Mesendoderm (in vitro differentiated cells): Measurements from ENCODE around the gene LRRC75A.
"Not testable (repeated sequence)": the region's sequence is repeated elsewhere in the genome, so short reads cannot be mapped to it uniquely, and the experiment has no call there.

Source experiments
- DNase-seq: peaks from one replicate; pipeline ENCODE4 v3.0.0; 2013
- H2AK5ac ChIP-seq: 2 replicates; pipeline ENCODE4 v1.6.1; 2013; ENCODE audit warnings: low read length, inconsistent platforms
- H2BK120ac ChIP-seq: 2 replicates; pipeline ENCODE4 v1.6.1; 2013; ENCODE audit warnings: low read depth, mild to moderate bottlenecking, low read length, moderate library complexity, mixed read lengths
- H2BK15ac ChIP-seq: replicated peaks from 2 replicates; pipeline ENCODE4 v1.6.1; 2013; ENCODE audit warnings: low read depth, mild to moderate bottlenecking, moderate library complexity
- H2BK5ac ChIP-seq: 2 replicates; pipeline ENCODE4 v1.6.1; 2013; ENCODE audit warnings: low read length, inconsistent platforms
- H3K18ac ChIP-seq: 2 replicates; pipeline ENCODE4 v1.6.1; 2013; ENCODE audit warnings: mild to moderate bottlenecking, low read length, mixed read lengths
- H3K23ac ChIP-seq: one replicate; pipeline ENCODE4 v1.6.1; 2013; ENCODE audit warnings: low read length
- H3K27ac ChIP-seq: 2 replicates; pipeline ENCODE4 v1.5.1; 2013; ENCODE audit warnings: low read depth, mild to moderate bottlenecking, inconsistent platforms, low read length, moderate library complexity
- H3K27me3 ChIP-seq: 2 replicates; pipeline ENCODE4 v1.6.1; 2013; ENCODE audit warnings: low read length, control low read depth, mild to moderate bottlenecking, inconsistent platforms; ENCODE audit not compliant: insufficient read depth, poor library complexity
- H3K36me3 ChIP-seq: 2 replicates; pipeline ENCODE4 v1.6.1; 2013; ENCODE audit warnings: low read length, inconsistent platforms; ENCODE audit not compliant: control insufficient read depth, insufficient read depth
- H3K4ac ChIP-seq: one replicate; pipeline ENCODE4 v1.6.1; 2013; ENCODE audit warnings: low read depth, mild to moderate bottlenecking, low read length, moderate library complexity
- H3K4me1 ChIP-seq: 2 replicates; pipeline ENCODE4 v1.6.1; 2013; ENCODE audit warnings: low read depth, low read length, inconsistent platforms; ENCODE audit not compliant: control insufficient read depth
- H3K4me2 ChIP-seq: 2 replicates; pipeline ENCODE4 v1.6.1; 2013; ENCODE audit warnings: low read length
- H3K4me3 ChIP-seq: 2 replicates; pipeline ENCODE4 v1.5.1; 2013; ENCODE audit warnings: mild to moderate bottlenecking, low read length
- H3K56ac ChIP-seq: one replicate; pipeline ENCODE4 v1.6.1; 2013; ENCODE audit warnings: low read length
- H3K79me1 ChIP-seq: 2 replicates; pipeline ENCODE4 v1.6.1; 2013; ENCODE audit warnings: low read length, inconsistent platforms
- H3K79me2 ChIP-seq: 2 replicates; pipeline ENCODE4 v1.6.1; 2013; ENCODE audit warnings: mild to moderate bottlenecking, low read length; ENCODE audit not compliant: control insufficient read depth, insufficient read depth
- H3K9ac ChIP-seq: 2 replicates; pipeline ENCODE4 v1.6.1; 2013; ENCODE audit warnings: low read length, inconsistent platforms
- H4K5ac ChIP-seq: one replicate; pipeline ENCODE4 v1.6.1; 2013; ENCODE audit warnings: low read length
- H4K8ac ChIP-seq: one replicate; pipeline ENCODE4 v1.6.1; 2013; ENCODE audit warnings: low read depth, mild to moderate bottlenecking, control low read depth, low read length, moderate library complexity
- WGBS: extraction: QIAGEN DNeasy Blood & Tissue Kit; methylation state at CpG from one replicate; pipeline ENCODE4 v1.1.7; 2013; ENCODE audit warnings: low lambda C conversion rate, missing lambda C conversion rate; ENCODE audit not compliant: insufficient coverage; ENCODE audit errors: extremely low coverage; 5-methylcytosine and 5-hydroxymethylcytosine counted together

Gene LRRC75A

GRCh38 chr17:16406742-16407674, 85.0 kb downstream of the LRRC75A start:
- peak overlapping the region; percentile 89 for H3K23ac ChIP-seq
- no peak overlapping the region for H2BK120ac ChIP-seq
- H3K36me3 ChIP-seq = no peaks in the 10 kb centered on the region
- H4K5ac ChIP-seq = no peak overlapping the region
- peak overlapping the region; percentile 44 for H3K18ac ChIP-seq
- no peak overlapping the region for H4K8ac ChIP-seq
- no peak overlapping the region for H2BK15ac ChIP-seq
- H3K79me1 ChIP-seq = no peaks in the 10 kb centered on the region
- H3K27me3 ChIP-seq = no peaks in the 10 kb centered on the region
- H3K4ac ChIP-seq = no peak overlapping the region
- peak overlapping the region; percentile 97 for H3K4me2 ChIP-seq
- no peak overlapping the region for H2BK5ac ChIP-seq
- H3K9ac ChIP-seq = peak overlapping the region; percentile 92
- no CpG with 5 or more reads among the region's 67 CpGs for WGBS
- H3K79me2 ChIP-seq = no peaks in the 10 kb centered on the region
- no peak overlapping the region for H2AK5ac ChIP-seq
- H3K4me3 ChIP-seq = peak overlapping the region; percentile 65
- peak; percentile 83 for DNase-seq
- H3K56ac ChIP-seq = peak overlapping the region; percentile 96
- H3K27ac ChIP-seq = no peak overlapping the region
- no peaks in the 10 kb centered on the region for H3K4me1 ChIP-seq

GRCh38 chr17:16403847-16404246, 88.1 kb downstream of the LRRC75A start:
- not testable (repeated sequence) for H4K5ac ChIP-seq, H3K4ac ChIP-seq, H3K4me3 ChIP-seq, H3K23ac ChIP-seq, H3K79me2 ChIP-seq, H3K18ac ChIP-seq, H3K9ac ChIP-seq, H3K27me3 ChIP-seq, H3K4me1 ChIP-seq, DNase-seq, H3K27ac ChIP-seq, H3K79me1 ChIP-seq, H4K8ac ChIP-seq, H2AK5ac ChIP-seq, H3K36me3 ChIP-seq, H2BK5ac ChIP-seq, H3K4me2 ChIP-seq, H3K56ac ChIP-seq, H2BK120ac ChIP-seq, H2BK15ac ChIP-seq
- WGBS = no CpG with 5 or more reads among the region's 9 CpGs

GRCh38 chr17:16398270-16399267, 93.4 kb downstream of the LRRC75A start:
- Histone ChIP-seq H4K8ac (no peak overlapping the region), H3K9ac (no peak overlapping the region), H3K18ac (no peak overlapping the region), H2BK5ac (no peak overlapping the region), H3K4ac (no peak overlapping the region), H2AK5ac (no peak overlapping the region), H2BK120ac (no peak overlapping the region), H3K36me3 (no peaks in the 10 kb centered on the region), H2BK15ac (no peak overlapping the region), H4K5ac (no peak overlapping the region), H3K27ac (peak overlapping the region; percentile 36), H3K27me3 (no peaks in the 10 kb centered on the region), H3K4me2 (no peak overlapping the region), H3K23ac (no peak overlapping the region), H3K4me1 (peaks cover 3% of the 10 kb centered on the region), H3K56ac (peak overlapping the region; percentile 5), H3K79me2 (no peaks in the 10 kb centered on the region), H3K79me1 (no peaks in the 10 kb centered on the region), H3K4me3 (no peak overlapping the region)
- DNase-seq = peak; percentile 80
- no CpG with 5 or more reads among the region's 9 CpGs for WGBS

GRCh38 chr17:16396693-16397092, 95.3 kb downstream of the LRRC75A start:
- H2AK5ac ChIP-seq, H3K36me3 ChIP-seq, DNase-seq, H2BK5ac ChIP-seq, H3K27ac ChIP-seq, H3K79me1 ChIP-seq, H3K56ac ChIP-seq, H3K18ac ChIP-seq, H3K4me3 ChIP-seq, H4K5ac ChIP-seq, H3K4me2 ChIP-seq, H3K79me2 ChIP-seq, H3K23ac ChIP-seq, H3K9ac ChIP-seq, H3K27me3 ChIP-seq, H2BK120ac ChIP-seq, H2BK15ac ChIP-seq, H3K4ac ChIP-seq, H3K4me1 ChIP-seq: not testable (repeated sequence)
- WGBS = no CpG with 5 or more reads among the region's 2 CpGs
- H4K8ac ChIP-seq = peak overlapping the region; percentile 13

GRCh38 chr17:16395887-16396286, 96.1 kb downstream of the LRRC75A start:
- H3K27ac ChIP-seq, H3K27me3 ChIP-seq, H3K36me3 ChIP-seq, H3K56ac ChIP-seq, H3K9ac ChIP-seq, H3K4me2 ChIP-seq, H2AK5ac ChIP-seq, H4K5ac ChIP-seq, DNase-seq, H2BK5ac ChIP-seq, H2BK120ac ChIP-seq, H3K23ac ChIP-seq, H3K79me2 ChIP-seq, H3K18ac ChIP-seq, H2BK15ac ChIP-seq, H4K8ac ChIP-seq, H3K4me1 ChIP-seq, H3K4me3 ChIP-seq, H3K4ac ChIP-seq, H3K79me1 ChIP-seq: not testable (repeated sequence)
- no CpG with 5 or more reads among the region's 4 CpGs for WGBS
